TTC549 (cell line): Measurements from ENCODE around the gene MFSD6.
"Not testable (repeated sequence)": the region's sequence is repeated elsewhere in the genome, so short reads cannot be mapped to it uniquely, and the experiment has no call there.

Experiments
- FAIRE-seq: peaks from 2 replicates; lab custom pipeline; 2012; peaks lifted over from hg19 to GRCh38; lab: Jason Lieb, UNC

The MFSD6 gene

GRCh38 chr2:190501702-190502407 is 93.7 kb downstream of the MFSD6 start:
- no peak for FAIRE-seq

- no peak for FAIRE-seq
These were observed 94.9 kb downstream of the MFSD6 start for GRCh38 chr2:190503088-190503487.

GRCh38 chr2:190504912-190505311 is 96.8 kb downstream of the MFSD6 start:
- FAIRE-seq: no peak

- no peak for FAIRE-seq
These were observed 97.5 kb downstream of the MFSD6 start for GRCh38 chr2:190505696-190506095.

GRCh38 chr2:190506666-190507065 is 98.5 kb downstream of the MFSD6 start:
- no peak for FAIRE-seq

GRCh38 chr2:190507135-190507534 is 99.0 kb downstream of the MFSD6 start:
- no peak for FAIRE-seq

GRCh38 chr2:190509895-190510294 is 101.7 kb downstream of the MFSD6 start:
- FAIRE-seq: not testable (repeated sequence)

- no peak for FAIRE-seq
These were observed 102.9 kb downstream of the MFSD6 start for GRCh38 chr2:190511104-190511503.

- FAIRE-seq: no peak
These were observed 104.5 kb downstream of the MFSD6 start for GRCh38 chr2:190512539-190513095.

- FAIRE-seq: no peak
These were observed 105.7 kb downstream of the MFSD6 start for GRCh38 chr2:190513877-190514276.

GRCh38 chr2:190514676-190515075 is 106.5 kb downstream of the MFSD6 start:
- FAIRE-seq: no peak

- no peak for FAIRE-seq
These were observed 107.5 kb downstream of the MFSD6 start for GRCh38 chr2:190515687-190516086.

- no peak for FAIRE-seq
These were observed 109.3 kb downstream of the MFSD6 start for GRCh38 chr2:190517468-190517867.

GRCh38 chr2:190519975-190520767 is 112.0 kb downstream of the MFSD6 start:
- FAIRE-seq: no peak

- no peak for FAIRE-seq
These were observed 116.8 kb downstream of the MFSD6 start for GRCh38 chr2:190524928-190525327.

- no peak for FAIRE-seq
These were observed 118.1 kb downstream of the MFSD6 start for GRCh38 chr2:190526105-190526750.

GRCh38 chr2:190527214-190527613 is 119.1 kb downstream of the MFSD6 start:
- FAIRE-seq: no peak

- no peak for FAIRE-seq
These were observed 119.8 kb downstream of the MFSD6 start for GRCh38 chr2:190527918-190528317.

GRCh38 chr2:190528521-190529001 is 120.4 kb downstream of the MFSD6 start:
- no peak for FAIRE-seq

- FAIRE-seq: no peak
These were observed 121.5 kb downstream of the MFSD6 start for GRCh38 chr2:190529486-190530247.

- FAIRE-seq: no peak
These were observed 122.2 kb downstream of the MFSD6 start for GRCh38 chr2:190530248-190530900.
